Measurements from ENCODE around the gene PTPN9.
A peak's percentile ranks its signal among the peaks of the same experiment; 100 is the strongest.

PTPN9 gene

DNA sequence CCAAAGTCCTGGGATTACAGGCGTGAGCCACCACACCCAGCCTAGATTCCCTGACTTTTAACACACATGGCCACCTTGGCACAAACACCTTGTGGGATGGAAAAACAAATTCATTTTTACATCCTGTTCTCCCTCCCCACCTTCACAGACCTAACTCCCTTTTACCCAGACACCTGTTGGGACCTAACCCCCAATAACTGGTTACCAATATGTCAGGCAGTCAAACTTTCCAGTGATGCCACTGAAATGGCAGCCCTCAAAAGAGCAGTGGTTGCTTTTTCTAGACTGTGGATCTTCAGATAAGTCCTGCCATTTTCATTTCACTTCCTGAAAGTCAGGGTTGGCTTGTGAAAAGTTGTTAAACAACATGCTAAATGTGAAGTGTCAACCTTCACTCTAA, 162.5 kb downstream of the PTPN9 start:
- H3F3A ChIP-seq (ENCODE audit: insufficient read depth, low read length): no peaks in the 10 kb centered on the region
- H3K27me3 ChIP-seq (ENCODE audit: insufficient read depth, low read length): no peaks in the 10 kb centered on the region
- no peak overlapping the region for H3K9ac ChIP-seq (ENCODE audit: low read length)
- no peak overlapping the region for H3K4me2 ChIP-seq (ENCODE audit: low read length)
- H2AFZ ChIP-seq (ENCODE audit: low read length): no peak overlapping the region
- peaks cover 64% of the 10 kb centered on the region for H3K36me3 ChIP-seq (ENCODE audit: insufficient read depth, low read length)
- no peaks in the 10 kb centered on the region for H4K20me1 ChIP-seq (ENCODE audit: insufficient read depth, low read length)
- no peaks in the 10 kb centered on the region for H3K9me3 ChIP-seq (ENCODE audit: low read length)
- H3K27ac ChIP-seq (ENCODE audit: low read depth, low read length, poor library complexity, severe bottlenecking): peak overlapping the region; percentile 32
- no peak for TF ChIP-seq EZH2 (IDR thresholded peaks at IDR 0.05; ENCODE audit: borderline replicate concordance, low read length)
- TF ChIP-seq, protein P1, sequence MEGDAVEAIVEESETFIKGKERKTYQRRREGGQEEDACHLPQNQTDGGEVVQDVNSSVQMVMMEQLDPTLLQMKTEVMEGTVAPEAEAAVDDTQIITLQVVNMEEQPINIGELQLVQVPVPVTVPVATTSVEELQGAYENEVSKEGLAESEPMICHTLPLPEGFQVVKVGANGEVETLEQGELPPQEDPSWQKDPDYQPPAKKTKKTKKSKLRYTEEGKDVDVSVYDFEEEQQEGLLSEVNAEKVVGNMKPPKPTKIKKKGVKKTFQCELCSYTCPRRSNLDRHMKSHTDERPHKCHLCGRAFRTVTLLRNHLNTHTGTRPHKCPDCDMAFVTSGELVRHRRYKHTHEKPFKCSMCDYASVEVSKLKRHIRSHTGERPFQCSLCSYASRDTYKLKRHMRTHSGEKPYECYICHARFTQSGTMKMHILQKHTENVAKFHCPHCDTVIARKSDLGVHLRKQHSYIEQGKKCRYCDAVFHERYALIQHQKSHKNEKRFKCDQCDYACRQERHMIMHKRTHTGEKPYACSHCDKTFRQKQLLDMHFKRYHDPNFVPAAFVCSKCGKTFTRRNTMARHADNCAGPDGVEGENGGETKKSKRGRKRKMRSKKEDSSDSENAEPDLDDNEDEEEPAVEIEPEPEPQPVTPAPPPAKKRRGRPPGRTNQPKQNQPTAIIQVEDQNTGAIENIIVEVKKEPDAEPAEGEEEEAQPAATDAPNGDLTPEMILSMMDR (IDR thresholded peaks at IDR 0.05; ENCODE audit: low read length): no peak
- H3K79me2 ChIP-seq (ENCODE audit: insufficient read depth, low read length): peaks cover 4% of the 10 kb centered on the region; the same call in 1 of the 2 replicates
- H3K4me3 ChIP-seq (ENCODE audit: low read depth, low read length, poor library complexity, severe bottlenecking): no peak overlapping the region
- H3K4me1 ChIP-seq (ENCODE audit: insufficient read depth, low read length, severe bottlenecking): no peaks in the 10 kb centered on the region
- H3K9me2 ChIP-seq (ENCODE audit: low read depth, low read length): no peaks in the 10 kb centered on the region
